HepG2 (cell line): Measurements from ENCODE around the gene TBC1D16. TPM values are rescaled to one million over a fixed set of nuclear protein-coding genes. Genes with fewer than 3 reads are reported as not detected.

Experiments used
- ATAC-seq: fragments of 200-7000 bp; cut with Tn5 transposase; 3 replicates; pipeline ENCODE4 v1.9.1; 2020; ENCODE audit warnings: mild to moderate bottlenecking, moderate library complexity
- BruUV-seq: library from RNA; stranded (reverse); fragments of 400-500 nt; replicated peaks from 2 replicates; lab custom pipeline; 2021; lab: Mats Ljungman, UMichigan
- CTCF ChIA-PET: fragments of 300-600 bp; formaldehyde crosslinking; extraction: SDS; loops from one replicate; lab custom pipeline; 2021; ENCODE audit warnings: low total read pairs, inconsistent platforms, low intra/inter-chr PET ratio; lab: Yijun Ruan, JAX
- POLR2A ChIA-PET: fragments of 350-600 bp; sonication (Branson Sonifier 250); formaldehyde crosslinking; loops from one replicate; lab custom pipeline; 2020; ENCODE audit warnings: antibody characterized with exemption, inconsistent platforms; lab: Yijun Ruan, JAX
- DNase-seq: peaks from one replicate; pipeline ENCODE4 v3.0.0-alpha.2; 2015; ENCODE audit warnings: low spot score
- FAIRE-seq: peaks from 3 replicates; lab custom pipeline; 2011; peaks lifted over from hg19 to GRCh38; lab: Jason Lieb, UNC
- H2AFZ ChIP-seq: one replicate; pipeline ENCODE4 v1.6.1; 2011; ENCODE audit warnings: low read length, inconsistent platforms
- H3K27ac ChIP-seq: fragments of 300-600 bp; 3 replicates; pipeline ENCODE4 v1.8.0; 2011; ENCODE audit warnings: mixed run types, mild to moderate bottlenecking, mixed read lengths, low read length, inconsistent platforms; ENCODE audit not compliant: insufficient read depth; ENCODE audit errors: extremely low read length
- H3K27me3 ChIP-seq, 2 experiments: fragments of 200-600 bp in 1 of 2; 2 replicates in 1 of 2; 3 replicates in 1 of 2; pipeline versions ENCODE4 v1.6.0 to v1.8.0; 2011; ENCODE audit warnings: low read length in 2 of 2, mild to moderate bottlenecking in 2 of 2, moderate library complexity in 2 of 2, inconsistent platforms in 1 of 2; ENCODE audit not compliant: insufficient read depth in 2 of 2, control insufficient read depth in 1 of 2
- H3K36me3 ChIP-seq, 2 experiments: fragments of 200-600 bp in 1 of 2; replicated peaks in 1 of 2; 2 replicates in 1 of 2; 3 replicates in 1 of 2; pipeline versions ENCODE4 v1.5.1 to v1.8.0; 2011; ENCODE audit warnings: low read length in 2 of 2, inconsistent platforms in 1 of 2; ENCODE audit not compliant: insufficient read depth in 2 of 2, control insufficient read depth in 1 of 2
- H3K4me1 ChIP-seq: 2 replicates; pipeline ENCODE4 v1.5.1; 2012; ENCODE audit warnings: low read length, inconsistent platforms; ENCODE audit not compliant: insufficient read depth
- H3K4me2 ChIP-seq: 2 replicates; pipeline ENCODE4 v1.6.0; 2011; ENCODE audit warnings: low read depth, low read length, inconsistent platforms
- H3K4me3 ChIP-seq, 3 experiments: fragments of 200-600 bp in 1 of 3; sonication (generic), shearing (Covaris generic) in 1 of 3; replicated peaks in 1 of 3; 2 replicates each; pipeline ENCODE4 v1.5.1; 2011 to 2016; ENCODE audit warnings: low read length in 3 of 3, inconsistent platforms in 2 of 3, low read depth in 2 of 3, mild to moderate bottlenecking in 2 of 3, control low read depth in 1 of 3, mixed read lengths in 1 of 3; ENCODE audit not compliant: insufficient read depth in 1 of 3
- H3K79me2 ChIP-seq: one replicate; pipeline ENCODE4 v1.6.1; 2011; ENCODE audit warnings: low read length, inconsistent platforms; ENCODE audit not compliant: insufficient read depth
- H3K9ac ChIP-seq: 2 replicates; pipeline ENCODE4 v1.6.0; 2011; ENCODE audit warnings: mild to moderate bottlenecking, low read depth, low read length, inconsistent platforms; ENCODE audit not compliant: insufficient read depth
- H3K9me3 ChIP-seq: 2 replicates; pipeline ENCODE4 v1.5.1; 2012; ENCODE audit warnings: mild to moderate bottlenecking, low read length
- H4K20me1 ChIP-seq: 2 replicates; pipeline ENCODE4 v1.6.0; 2011; ENCODE audit warnings: inconsistent platforms, mild to moderate bottlenecking, low read length, moderate library complexity; ENCODE audit not compliant: insufficient read depth
- CENPBD1 ChIP-seq: sonication (generic); formaldehyde crosslinking; IDR thresholded peaks from 2 replicates; pipeline ENCODE4 v1.8.0; 2022; ENCODE audit warnings: missing genetic modification reagents, low read depth, mild to moderate bottlenecking, borderline replicate concordance
- DMAP1 ChIP-seq: IDR thresholded peaks from 2 replicates; pipeline ENCODE4 v1.6.1; 2016
- ETV5 ChIP-seq: IDR thresholded peaks from 2 replicates; pipeline ENCODE4 v1.6.1; 2018; ENCODE audit warnings: missing biosample characterization, missing genetic modification reagents, inconsistent platforms, borderline replicate concordance
- FOSL2 ChIP-seq: sonication (generic); formaldehyde crosslinking; IDR thresholded peaks from 2 replicates; pipeline ENCODE4 v1.4.0; 2020; ENCODE audit warnings: missing genetic modification reagents
- IKZF4 ChIP-seq: sonication (generic); formaldehyde crosslinking; IDR thresholded peaks from 2 replicates; pipeline ENCODE4 v1.5.1; 2020; ENCODE audit warnings: borderline replicate concordance, mild to moderate bottlenecking, low read depth, missing genetic modification reagents; ENCODE audit errors: not compliant biosample characterization
- JUND ChIP-seq: sonication (generic); formaldehyde crosslinking; IDR thresholded peaks from 2 replicates; pipeline ENCODE4 v1.8.0; 2022; ENCODE audit warnings: mild to moderate bottlenecking, missing genetic modification reagents
- MEIS1 ChIP-seq: sonication (generic); formaldehyde crosslinking; IDR thresholded peaks from 2 replicates; pipeline ENCODE4 v1.9.0; 2021; ENCODE audit warnings: mild to moderate bottlenecking, missing genetic modification reagents, moderate library complexity, borderline replicate concordance
- MTA1 ChIP-seq: sonication (generic); formaldehyde crosslinking; IDR thresholded peaks from 2 replicates; pipeline ENCODE4 v1.4.0; 2020; ENCODE audit warnings: missing genetic modification reagents, mild to moderate bottlenecking, borderline replicate concordance
- NFATC3 ChIP-seq: sonication (generic); formaldehyde crosslinking; IDR thresholded peaks from 2 replicates; pipeline ENCODE4 v1.5.1; 2020; ENCODE audit warnings: mild to moderate bottlenecking, missing genetic modification reagents
- SNRNP70 ChIP-seq: fragments of 200-400 bp; formaldehyde crosslinking; IDR thresholded peaks from 2 replicates; pipeline ENCODE4 v1.6.1; 2017; ENCODE audit warnings: mild to moderate bottlenecking, low read depth, low read length, moderate library complexity
- STAG1 ChIP-seq: sonication (generic); formaldehyde crosslinking; IDR thresholded peaks from 2 replicates; pipeline ENCODE4 v1.4.0; 2020; ENCODE audit warnings: missing genetic modification reagents
- ZNF3 ChIP-seq: IDR thresholded peaks from 2 replicates; pipeline ENCODE4 v1.7.0; 2017; ENCODE audit warnings: inconsistent platforms
- ZNF343 ChIP-seq: sonication (generic); formaldehyde crosslinking; IDR thresholded peaks from 2 replicates; pipeline ENCODE4 v1.4.0; 2020; ENCODE audit warnings: mild to moderate bottlenecking, missing genetic modification reagents
- ZNF589 ChIP-seq: sonication (generic); formaldehyde crosslinking; conservative IDR thresholded peaks from 2 replicates; pipeline ENCODE4 v1.8.0; 2022; ENCODE audit warnings: mild to moderate bottlenecking, moderate library complexity, missing genetic modification reagents
- ZNF670 ChIP-seq: sonication (generic); formaldehyde crosslinking; IDR thresholded peaks from 2 replicates; pipeline ENCODE4 v1.8.0; 2022; ENCODE audit warnings: mild to moderate bottlenecking, missing genetic modification reagents, borderline replicate concordance
- ZNF713 ChIP-seq: sonication (generic); formaldehyde crosslinking; IDR thresholded peaks from 2 replicates; pipeline ENCODE4 v1.4.0; 2020; ENCODE audit warnings: mild to moderate bottlenecking, missing genetic modification reagents
- ZNF75D ChIP-seq: sonication (generic); formaldehyde crosslinking; IDR thresholded peaks from 2 replicates; pipeline ENCODE4 v1.8.1; 2023; ENCODE audit warnings: missing genetic modification reagents, mild to moderate bottlenecking, borderline replicate concordance
- WGBS: methylation state at CpG from one replicate; pipeline ENCODE4 v1.1.6; 2017; ENCODE audit warnings: low lambda C conversion rate; 5-methylcytosine and 5-hydroxymethylcytosine counted together
- in situ Hi-C: cut with HindIII; loops from 2 replicates; pipeline ENCODE4 v1.10.0; 2017; ENCODE audit warnings: low pct_unique_long_range_greater_than_20kb; ENCODE audit not compliant: extremely low pct_ligation_motif_present
- intact Hi-C: fragments of 100-400 bp; cut with micrococcal nuclease; formaldehyde crosslinking; loops from one replicate; pipeline ENCODE4 v1.10.0; 2022; ENCODE audit not compliant: unreplicated experiment
- polyA plus RNA-seq, 8 experiments: library from polyadenylated mRNA; depleted of rRNA in 3 of 8; stranded (reverse) in 7 of 8; unstranded in 1 of 8; fragments of >200 nt; fragmentation: Illumina TruSeq in 4 of 8; extraction: Trizol in 4 of 8; gene quantifications; 2 replicates each; pipeline versions ENCODE4 v1.2.1 to v1.2.3, GENCODE V29; 2011 to 2016; ENCODE audit warnings: low read depth in 4 of 8, missing spikeins in 1 of 8, mixed read lengths in 1 of 8; ENCODE audit not compliant: insufficient read depth in 1 of 8
- total RNA-seq, 5 experiments: library from RNA; depleted of rRNA; stranded (reverse); fragments of >200 nt; fragmentation: Illumina TruSeq; extraction: Trizol; gene quantifications; 2 replicates each; pipeline ENCODE4 v1.2.3, GENCODE V29; 2016; ENCODE audit warnings: low read depth in 1 of 5

Gene TBC1D16
- total and polyA plus RNA-seq, 2 of the 13 experiments (the other 11 are each of a cell fraction or from before 2014, with no cell fraction given) = 14.9 to 24.9 TPM

GRCh38 chr17:79899584-79899983 lies 136.1 kb downstream of the TBC1D16 start:
- H3K36me3 ChIP-seq = no peaks in the 10 kb centered on the region
- DNase-seq (no peak), ATAC-seq (no peak), FAIRE-seq (peak; percentile 12)
- ChIA-PET POLR2A (no interaction called here), CTCF (no interaction called here)
- in situ Hi-C loops (no loop called here), intact Hi-C loops (no loop called here)
- WGBS = 65% methylated on average over 4 of the region's 4 CpGs
- no peak overlapping the region for H3K27ac ChIP-seq
- no TSS peak for BruUV-seq
- H3K4me2 ChIP-seq = no peak overlapping the region
- H2AFZ ChIP-seq = no peak overlapping the region
- no peak overlapping the region for H3K4me3 ChIP-seq
- peaks cover 20% of the 10 kb centered on the region for H3K4me1 ChIP-seq
- H3K79me2 ChIP-seq = no peaks in the 10 kb centered on the region
- H3K27me3 ChIP-seq = peaks cover 7 to 27% of the 10 kb centered on the region in 2 experiments; a peak in 4 of 5 replicates
- no peaks in the 10 kb centered on the region for H4K20me1 ChIP-seq
- no peaks in the 10 kb centered on the region for H3K9me3 ChIP-seq
- TF ChIP-seq FOSL2 (CRISPR knock-in tag) (no peak), NFATC3 (no peak), MEIS1 (CRISPR knock-in tag) (no peak), JUND (CRISPR knock-in tag) (no peak), ZNF589 (CRISPR knock-in tag) (no peak), ZNF343 (CRISPR knock-in tag) (no peak), ZNF75D (CRISPR knock-in tag) (no peak), ETV5 (no peak), CENPBD1 (CRISPR knock-in tag) (no peak), IKZF4 (CRISPR knock-in tag) (no peak), SNRNP70 (no peak), MTA1 (CRISPR knock-in tag) (no peak), STAG1 (CRISPR knock-in tag) (no peak), ZNF713 (CRISPR knock-in tag) (no peak), ZNF670 (CRISPR knock-in tag) (no peak), ZNF3 (CRISPR knock-in tag) (no peak), DMAP1 (no peak)
- no peak overlapping the region for H3K9ac ChIP-seq
